HG03108 (cell line): ENCODE measurements around the gene RPAIN.

ENCODE experiments used
- ATAC-seq: cut with Tn5 transposase; IDR thresholded peaks from one replicate; pipeline ENCODE4 v1.9.1; 2021; ENCODE audit warnings: moderate library complexity; ENCODE audit not compliant: unreplicated experiment

The RPAIN gene, protein sequence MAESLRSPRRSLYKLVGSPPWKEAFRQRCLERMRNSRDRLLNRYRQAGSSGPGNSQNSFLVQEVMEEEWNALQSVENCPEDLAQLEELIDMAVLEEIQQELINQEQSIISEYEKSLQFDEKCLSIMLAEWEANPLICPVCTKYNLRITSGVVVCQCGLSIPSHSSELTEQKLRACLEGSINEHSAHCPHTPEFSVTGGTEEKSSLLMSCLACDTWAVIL

DNA sequence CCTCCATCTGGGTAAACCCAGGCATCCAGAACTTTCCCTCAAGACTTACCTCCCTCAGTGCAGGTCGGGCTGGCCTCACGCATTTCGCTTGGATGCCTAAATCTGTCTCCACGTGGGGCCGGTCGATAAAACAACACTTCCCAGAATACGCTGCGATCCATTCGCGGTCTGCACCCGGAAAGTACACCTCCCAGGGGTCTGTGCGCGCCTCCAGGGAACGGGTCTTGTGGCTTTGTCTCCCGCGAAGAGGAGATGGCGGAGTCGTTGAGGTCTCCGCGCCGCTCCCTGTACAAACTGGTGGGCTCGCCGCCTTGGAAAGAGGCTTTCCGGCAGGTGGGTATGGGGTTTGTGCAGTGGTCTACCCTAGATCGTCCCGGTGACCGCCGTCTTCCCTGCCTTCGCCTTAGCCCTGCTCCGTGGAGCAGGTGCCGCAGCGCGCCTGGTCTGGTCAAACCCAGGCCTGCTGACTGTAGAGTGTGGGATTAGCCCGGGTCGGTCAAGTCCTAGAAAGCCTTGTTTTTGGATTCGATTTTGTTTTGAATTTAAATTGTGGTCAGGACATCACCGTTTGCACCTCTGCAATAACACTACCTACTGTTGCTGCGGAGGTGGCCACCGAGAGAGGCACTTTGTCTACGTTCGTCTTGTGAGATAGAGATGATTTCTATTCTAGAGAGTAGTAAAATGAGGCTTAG lies at the start of gene RPAIN:
RPAIN (plus strand) TSS at position 224 of the 695 bp plus-strand sequence; CDS start at position 253, 29 bp downstream.
- ATAC-seq, result peak; percentile 49

GRCh38 chr17:5370411-5370810 lies 49.6 kb upstream of the RPAIN start:
- no peak for ATAC-seq

DNA sequence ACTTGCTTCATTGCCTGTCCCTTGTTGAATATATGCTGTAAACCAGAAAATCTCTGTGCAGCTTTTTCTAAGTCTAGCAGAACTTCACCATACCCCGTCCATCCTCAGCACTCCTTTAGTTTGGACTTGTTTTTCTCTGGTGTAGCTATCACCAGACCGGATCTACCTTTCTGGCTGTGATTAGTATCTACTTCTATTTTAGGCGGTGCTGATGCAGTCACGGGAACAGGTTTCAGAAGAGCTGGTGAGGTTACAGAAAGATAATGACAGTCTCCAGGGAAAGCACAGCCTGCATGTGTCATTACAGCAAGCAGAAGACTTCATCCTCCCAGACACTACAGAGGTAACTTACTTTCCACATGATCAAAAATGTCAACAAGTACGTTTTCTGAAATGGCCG lies 46.9 kb upstream of the RPAIN start:
- ATAC-seq, result no peak

- ATAC-seq, result no peak
These were observed 41.3 kb upstream of the RPAIN start for GRCh38 chr17:5378566-5379207.

GRCh38 chr17:5379351-5380107 lies 40.5 kb upstream of the RPAIN start:
- no peak for ATAC-seq

DNA sequence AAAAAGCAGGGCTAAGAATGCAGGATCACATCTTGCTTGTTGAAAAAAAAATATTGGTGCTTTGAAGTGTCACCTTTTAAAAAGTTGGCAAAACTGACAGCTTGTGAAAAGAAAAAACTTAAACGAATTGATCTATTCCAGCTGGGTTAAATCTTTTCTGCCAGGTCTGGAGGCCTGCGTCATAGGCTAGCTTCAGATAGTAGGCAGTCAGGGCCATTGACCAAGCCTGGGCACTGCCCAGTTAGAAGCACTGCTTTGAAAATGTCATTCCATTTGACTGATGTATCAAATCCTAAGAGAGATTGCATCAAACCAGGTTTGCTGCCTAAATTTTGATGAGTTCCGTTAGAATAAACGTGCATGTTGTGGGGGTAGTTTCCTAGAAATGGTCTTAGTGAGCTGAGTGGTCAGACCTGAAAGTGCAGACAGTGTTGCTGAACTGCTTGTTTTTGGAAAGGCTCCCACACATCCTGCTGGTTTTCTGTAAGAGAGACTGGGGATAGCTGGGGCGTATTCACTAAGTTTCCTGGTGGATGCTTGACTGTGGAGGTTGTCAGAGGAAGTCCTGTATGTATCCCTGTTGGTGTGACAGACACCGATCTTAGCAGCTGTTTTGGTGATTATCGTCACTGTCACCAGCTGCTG lies 39.4 kb upstream of the RPAIN start:
- ATAC-seq, result no peak

GRCh38 chr17:5381542-5381941 lies 38.4 kb upstream of the RPAIN start:
- ATAC-seq, result no peak

DNA sequence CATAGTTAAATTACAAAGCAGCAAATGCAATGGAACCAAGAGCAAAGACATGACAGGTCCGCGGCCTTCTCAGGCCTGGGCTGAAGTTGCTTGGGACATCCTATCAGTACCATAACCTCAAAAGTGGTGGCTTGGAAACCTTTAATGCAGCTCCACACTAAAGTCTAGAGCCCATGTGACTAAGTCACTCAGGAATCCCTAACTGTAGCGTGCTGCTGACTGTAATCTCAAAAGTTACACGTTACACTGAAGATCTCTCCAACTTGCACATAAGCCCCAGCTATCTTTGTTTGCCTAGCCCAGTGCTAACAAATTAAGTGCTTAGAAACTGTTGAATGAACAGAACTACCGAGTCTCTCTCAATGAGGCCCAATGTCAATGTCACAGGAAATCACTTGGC lies 28.3 kb upstream of the RPAIN start:
- no peak for ATAC-seq

DNA sequence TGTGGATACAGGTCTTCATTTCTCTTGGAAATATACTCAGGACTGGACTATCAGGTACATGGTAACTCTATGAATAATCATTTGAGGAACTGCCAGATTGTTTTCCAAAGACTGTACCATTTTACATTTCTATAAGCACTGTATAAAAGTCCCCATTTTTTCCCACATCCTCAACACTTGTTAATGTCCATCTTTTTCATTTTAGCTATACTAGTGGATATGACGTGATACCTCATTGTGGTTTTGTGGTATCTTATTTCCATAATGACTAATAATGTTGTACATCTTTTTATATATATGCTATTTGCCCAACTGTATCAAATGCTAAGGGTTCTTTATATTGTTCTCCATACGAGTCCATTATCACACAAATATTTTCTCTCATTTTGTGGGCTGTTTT lies 23.4 kb upstream of the RPAIN start:
- ATAC-seq, result no peak

DNA sequence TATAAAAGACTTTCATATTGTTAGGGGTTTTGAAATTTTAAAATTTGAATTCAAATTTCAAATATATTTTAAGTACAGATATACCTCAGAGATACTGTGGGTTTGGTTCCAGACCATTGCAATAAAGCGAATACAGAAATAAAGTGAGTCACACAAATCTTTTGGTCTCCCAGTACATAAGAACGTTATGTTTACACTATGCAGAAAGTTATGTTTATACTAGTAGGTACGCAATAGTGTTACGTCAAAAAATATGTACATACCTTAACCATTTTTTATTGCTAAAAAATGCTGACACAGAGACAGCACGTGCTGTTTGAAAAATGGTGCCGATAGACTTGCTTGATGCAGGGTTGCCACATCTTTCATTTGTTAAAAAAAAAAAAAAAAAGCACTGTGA lies 20.2 kb upstream of the RPAIN start:
- no peak for ATAC-seq

DNA sequence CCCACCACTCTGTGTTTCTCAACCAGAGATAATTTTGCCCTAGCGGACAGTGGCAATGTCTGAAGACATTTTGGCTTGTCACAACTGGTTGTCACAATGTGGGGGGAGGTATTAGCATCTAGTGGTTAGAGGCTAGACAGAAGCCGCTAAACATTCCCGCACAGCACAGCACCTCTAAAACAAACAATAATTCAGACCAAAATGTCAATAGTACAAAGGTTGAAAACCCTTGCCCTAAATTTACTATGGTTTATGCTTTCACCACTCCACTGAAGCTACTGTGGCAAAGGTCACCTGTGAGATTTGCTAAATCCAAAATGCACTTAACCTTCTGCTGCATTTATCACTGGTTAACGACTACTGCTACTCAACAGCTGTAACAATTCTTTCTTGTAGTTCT lies 14.6 kb upstream of the RPAIN start:
- no peak for ATAC-seq

DNA sequence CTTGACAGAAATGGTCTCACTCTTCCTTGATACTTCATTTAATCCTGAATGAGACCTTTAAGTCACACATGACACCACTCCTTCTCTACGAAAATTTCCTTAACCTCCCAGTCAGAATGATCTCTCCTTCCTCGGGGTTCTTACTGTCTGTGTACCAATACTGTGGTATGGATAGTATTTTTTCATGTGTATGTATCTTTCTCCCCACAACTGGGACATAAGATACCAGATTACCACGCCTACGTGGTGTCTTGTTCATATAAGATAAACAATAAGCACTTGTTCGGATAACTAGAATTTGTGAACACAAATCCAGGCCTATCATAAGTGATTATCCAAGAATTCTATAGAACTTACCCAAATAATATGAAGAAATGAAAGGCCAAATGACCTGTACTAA lies 11.8 kb upstream of the RPAIN start:
- no peak for ATAC-seq

- no peak for ATAC-seq
These were observed 9.2 kb upstream of the RPAIN start for GRCh38 chr17:5410594-5411272.

- ATAC-seq, result no peak
These were observed 6.3 kb upstream of the RPAIN start for GRCh38 chr17:5413682-5414081.

GRCh38 chr17:5416901-5417300 lies 3.1 kb upstream of the RPAIN start:
- ATAC-seq, result no peak

DNA sequence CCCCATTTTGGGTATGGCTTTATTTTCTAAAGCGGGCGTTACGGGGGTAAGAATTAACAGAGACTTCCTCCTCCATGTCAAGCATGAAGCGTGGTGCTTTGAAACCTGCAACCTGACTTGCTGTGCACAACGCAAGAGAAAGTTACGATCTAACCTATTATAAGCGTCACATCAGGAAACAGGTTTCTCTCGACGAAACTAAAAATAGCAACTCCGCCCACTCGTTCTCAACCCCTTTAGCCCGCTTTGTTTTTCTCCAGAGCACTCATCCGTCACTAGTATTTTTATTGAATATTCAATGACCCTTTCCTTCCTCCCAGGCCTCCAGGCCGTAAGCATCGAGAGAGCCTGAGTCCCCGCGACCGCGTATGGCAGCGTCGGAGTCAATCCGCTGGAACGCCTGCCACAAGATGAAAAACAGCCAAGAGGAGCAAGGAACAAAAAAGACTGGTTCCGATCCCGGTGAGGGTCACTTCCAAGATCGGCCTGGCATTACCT lies 1.1 kb upstream of the RPAIN start:
- ATAC-seq, result peak; percentile 34

DNA sequence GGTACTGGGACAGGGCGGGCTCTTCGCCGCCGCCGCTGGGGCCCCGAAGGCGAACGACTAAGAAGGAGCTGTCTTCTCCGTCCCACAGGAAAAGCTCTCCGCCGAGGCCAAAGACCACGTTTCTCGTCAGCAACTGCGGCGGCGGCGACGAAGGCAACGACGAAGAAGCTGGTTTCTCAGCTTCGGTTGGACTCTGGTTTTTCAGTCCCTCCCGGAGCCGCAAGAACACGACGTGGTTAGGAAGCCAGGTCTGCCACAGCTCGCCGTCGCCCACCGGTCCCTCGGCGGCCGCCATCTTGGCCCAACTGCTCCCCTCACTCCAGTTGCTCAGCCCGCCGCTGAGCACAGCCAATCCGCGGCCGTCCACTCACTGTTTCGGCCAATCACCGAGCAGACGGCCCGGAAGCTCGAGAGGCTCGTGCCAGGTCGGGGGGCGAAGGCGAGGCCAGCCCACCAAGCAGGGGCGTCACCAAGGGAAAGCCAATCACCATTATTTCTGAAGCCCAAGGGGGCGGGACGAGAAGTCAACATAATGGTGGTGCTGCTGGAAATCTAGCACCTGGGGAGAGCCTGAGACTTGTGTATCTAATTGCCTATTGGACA lies 525 bp upstream of the RPAIN start, which contains the start of gene NUP88:
NUP88 (minus strand) TSS at position 307 of the 603 bp plus-strand sequence; CDS start at position 295, 12 bp downstream.
- peak; percentile 82 for ATAC-seq

GRCh38 chr17:5422505-5422904 lies 2.5 kb downstream of the RPAIN start:
- no peak for ATAC-seq

- no peak for ATAC-seq
These were observed 4.9 kb downstream of the RPAIN start for GRCh38 chr17:5424909-5425308.

GRCh38 chr17:5425826-5426225 lies 5.8 kb downstream of the RPAIN start:
- ATAC-seq, result no peak
